H1 (cell line): Measurements from ENCODE around the gene SLC15A1. TPM values are rescaled to one million over a fixed set of nuclear protein-coding genes. Genes with fewer than 3 reads are reported as not detected.

Source experiments
- CTCF ChIA-PET: fragments of 300-600 bp; sonication (Branson Sonifier 250); formaldehyde crosslinking; loops from one replicate; lab custom pipeline; 2021; ENCODE audit not compliant: partially characterized antibody; lab: Charles Lee
- POLR2A ChIA-PET: fragments of 300-600 bp; sonication (Branson Sonifier 250); formaldehyde crosslinking; loops from one replicate; lab custom pipeline; 2021; ENCODE audit warnings: inconsistent platforms; ENCODE audit not compliant: partially characterized antibody; lab: Charles Lee
- DNase-seq, 2 experiments: peaks; one replicate each; pipeline versions ENCODE4 v3.0.0 to v3.0.0-alpha.2; 2010 to 2022; ENCODE audit warnings: low spot score in 2 of 2, low read depth in 1 of 2, mixed read lengths in 1 of 2
- FAIRE-seq: peaks from 2 replicates; lab custom pipeline; 2011; peaks lifted over from hg19 to GRCh38; lab: Jason Lieb, UNC
- H2AFZ ChIP-seq: 2 replicates; pipeline ENCODE4 v1.8.1; 2012; ENCODE audit warnings: low read length, inconsistent platforms
- H2AK5ac ChIP-seq: 2 replicates; pipeline ENCODE4 v1.6.1; 2013; ENCODE audit warnings: low read depth, low read length
- H2BK120ac ChIP-seq: replicated peaks from 2 replicates; pipeline ENCODE3; 2013; ENCODE audit warnings: low read depth, low read length, inconsistent platforms
- H2BK12ac ChIP-seq: 2 replicates; pipeline ENCODE4 v1.6.1; 2013; ENCODE audit warnings: low read depth, low read length
- H2BK15ac ChIP-seq: 2 replicates; pipeline ENCODE4 v1.6.1; 2013; ENCODE audit warnings: low read length
- H2BK20ac ChIP-seq: 2 replicates; pipeline ENCODE4 v1.6.1; 2013; ENCODE audit warnings: low read length
- H2BK5ac ChIP-seq: 2 replicates; pipeline ENCODE4 v1.6.1; 2013; ENCODE audit warnings: low read depth, low read length
- H3K14ac ChIP-seq: 2 replicates; pipeline ENCODE4 v1.6.1; 2013; ENCODE audit warnings: inconsistent platforms; ENCODE audit not compliant: insufficient read length
- H3K18ac ChIP-seq: 2 replicates; pipeline ENCODE4 v1.6.1; 2013; ENCODE audit warnings: low read length; ENCODE audit errors: extremely low read depth
- H3K23ac ChIP-seq: 2 replicates; pipeline ENCODE4 v1.6.1; 2013; ENCODE audit warnings: inconsistent platforms; ENCODE audit not compliant: insufficient read length
- H3K23me2 ChIP-seq: 2 replicates; pipeline ENCODE4 v1.6.1; 2013; ENCODE audit warnings: low read depth, low read length
- H3K27ac ChIP-seq: 2 replicates; pipeline ENCODE4 v1.6.1; 2011; ENCODE audit warnings: low read depth, low read length, inconsistent platforms
- H3K27me3 ChIP-seq, 4 experiments: replicated peaks in 1 of 4; 1 replicate in 1 of 4; 2 replicates in 3 of 4; pipeline versions ENCODE4 v1.6.1 to v1.8.1; 2011 to 2013; ENCODE audit warnings: low read length in 3 of 4, mild to moderate bottlenecking in 3 of 4, inconsistent platforms in 2 of 4, mixed read lengths in 2 of 4, moderate library complexity in 1 of 4; ENCODE audit not compliant: control insufficient read depth in 3 of 4, insufficient read depth in 3 of 4; ENCODE audit errors: extremely low read depth in 1 of 4
- H3K36me3 ChIP-seq, 4 experiments: 2 replicates each; pipeline versions ENCODE4 v1.6.1 to v1.8.1; 2011 to 2013; ENCODE audit warnings: mild to moderate bottlenecking in 4 of 4, low read length in 3 of 4, moderate library complexity in 2 of 4, control low read depth in 1 of 4, inconsistent platforms in 1 of 4; ENCODE audit not compliant: insufficient read depth in 4 of 4, control insufficient read depth in 2 of 4
- H3K4ac ChIP-seq: replicated peaks from 2 replicates; pipeline ENCODE3; 2013; ENCODE audit warnings: low read length, low read depth, mixed read lengths, inconsistent platforms; ENCODE audit not compliant: insufficient read length
- H3K4me1 ChIP-seq, 4 experiments: replicated peaks in 1 of 4; 1 replicate in 1 of 4; 2 replicates in 3 of 4; pipeline versions ENCODE4 v1.6.1 to v1.8.1; 2011 to 2013; ENCODE audit warnings: low read length in 3 of 4, inconsistent platforms in 2 of 4, mixed read lengths in 1 of 4; ENCODE audit not compliant: insufficient read depth in 4 of 4, control insufficient read depth in 3 of 4
- H3K4me2 ChIP-seq, 2 experiments: 2 replicates each; pipeline versions ENCODE4 v1.6.1 to v1.8.1; 2011 to 2013; ENCODE audit warnings: low read depth in 2 of 2, low read length in 2 of 2, control low read depth in 1 of 2, inconsistent platforms in 1 of 2, mild to moderate bottlenecking in 1 of 2; ENCODE audit not compliant: insufficient read depth in 1 of 2
- H3K4me3 ChIP-seq, 4 experiments: fragments of 200-600, 300-600 bp in 1 of 4; sonication (generic), shearing (Covaris generic), sonication (Bioruptor Twin) in 1 of 4; 2 replicates each; pipeline versions ENCODE4 v1.5.1 to v1.8.1; 2011 to 2016; ENCODE audit warnings: low read length in 4 of 4, low read depth in 3 of 4, control low read depth in 2 of 4, inconsistent platforms in 2 of 4, mild to moderate bottlenecking in 2 of 4, mixed read lengths in 1 of 4, moderate library complexity in 1 of 4; ENCODE audit not compliant: insufficient read depth in 2 of 4; ENCODE audit errors: extremely low read depth in 1 of 4
- H3K56ac ChIP-seq: replicated peaks from 2 replicates; pipeline ENCODE3; 2013; ENCODE audit warnings: low read depth, mild to moderate bottlenecking, mixed read lengths, low read length, inconsistent platforms; ENCODE audit not compliant: insufficient read length
- H3K79me1 ChIP-seq: 2 replicates; pipeline ENCODE4 v1.6.1; 2013; ENCODE audit warnings: low read depth, low read length, control low read depth
- H3K79me2 ChIP-seq, 2 experiments: 2 replicates each; pipeline versions ENCODE4 v1.6.1 to v1.8.1; 2012 to 2013; ENCODE audit warnings: low read length in 2 of 2, mild to moderate bottlenecking in 2 of 2, inconsistent platforms in 1 of 2; ENCODE audit not compliant: insufficient read depth in 2 of 2, control insufficient read depth in 1 of 2
- H3K9ac ChIP-seq, 4 experiments: replicated peaks in 1 of 4; 1 replicate in 1 of 4; 2 replicates in 3 of 4; pipeline versions ENCODE4 v1.6.1 to v1.8.1; 2011 to 2013; ENCODE audit warnings: low read depth in 3 of 4, low read length in 3 of 4, control low read depth in 2 of 4, mild to moderate bottlenecking in 2 of 4, moderate library complexity in 2 of 4, inconsistent platforms in 1 of 4; ENCODE audit errors: extremely low read depth in 1 of 4
- H3K9me3 ChIP-seq, 2 experiments: 2 replicates each; pipeline versions ENCODE4 v1.6.1 to v1.8.1; 2012 to 2013; ENCODE audit warnings: mild to moderate bottlenecking in 2 of 2, moderate library complexity in 2 of 2, control low read depth in 1 of 2, inconsistent platforms in 1 of 2, low read depth in 1 of 2, low read length in 1 of 2, mixed read lengths in 1 of 2; ENCODE audit not compliant: insufficient read depth in 2 of 2
- H4K20me1 ChIP-seq, 2 experiments: replicated peaks in 1 of 2; 2 replicates each; pipeline versions ENCODE3 to v1.8.1; 2011 to 2013; ENCODE audit warnings: inconsistent platforms in 2 of 2, low read length in 2 of 2, mild to moderate bottlenecking in 1 of 2; ENCODE audit not compliant: insufficient read depth in 2 of 2, control insufficient read depth in 1 of 2
- H4K5ac ChIP-seq: 2 replicates; pipeline ENCODE4 v1.6.1; 2013; ENCODE audit warnings: low read length, low read depth, mixed read lengths, inconsistent platforms; ENCODE audit not compliant: insufficient read length
- H4K8ac ChIP-seq: 2 replicates; pipeline ENCODE4 v1.8.0; 2013; ENCODE audit warnings: mild to moderate bottlenecking, moderate library complexity, low read length, inconsistent platforms; ENCODE audit not compliant: insufficient read depth; ENCODE audit errors: extremely low read depth
- H4K91ac ChIP-seq: replicated peaks from 2 replicates; pipeline ENCODE3; 2013; ENCODE audit warnings: low read length, mixed read lengths, inconsistent platforms; ENCODE audit not compliant: insufficient read length
- ASH2L ChIP-seq: fragments of 200-600, 300-600 bp; sonication (generic); IDR thresholded peaks from one replicate; pipeline ENCODE4 v1.7.1; 2017; ENCODE audit warnings: low read length
- EGR1 ChIP-seq: IDR thresholded peaks from 2 replicates; pipeline ENCODE4 v1.6.1; 2011; ENCODE audit warnings: low read depth, low read length, borderline replicate concordance
- GABPA ChIP-seq: IDR thresholded peaks from 2 replicates; pipeline ENCODE4 v1.6.1; 2011; ENCODE audit warnings: mild to moderate bottlenecking, low read length, moderate library complexity, borderline replicate concordance; ENCODE audit not compliant: insufficient read depth
- KDM4A ChIP-seq: IDR thresholded peaks from one replicate; pipeline ENCODE4 v1.7.1; 2012; ENCODE audit warnings: low read depth, mild to moderate bottlenecking, moderate library complexity, low read length, inconsistent platforms; ENCODE audit not compliant: severe bottlenecking
- MAFK ChIP-seq: IDR thresholded peaks from 2 replicates; pipeline ENCODE4 v1.6.1; 2012; ENCODE audit warnings: low read depth, mild to moderate bottlenecking, improper control_type of control experiment, low read length
- SP1 ChIP-seq: IDR thresholded peaks from 2 replicates; pipeline ENCODE4 v1.6.1; 2011; ENCODE audit warnings: low read depth, low read length
- SUZ12 ChIP-seq: fragments of 200-600 bp; sonication (generic); IDR thresholded peaks from 2 replicates; pipeline ENCODE4 v1.6.1; 2012; ENCODE audit warnings: mild to moderate bottlenecking, inconsistent platforms, low read length, moderate library complexity, mixed read lengths
- WGBS, 2 experiments: shearing (Covaris generic) in 1 of 2; methylation state at CpG; one replicate each; pipeline versions ENCODE4 v1.1.6 to v1.1.7; 2013 to 2015; ENCODE audit warnings: low lambda C conversion rate in 2 of 2, mixed read lengths in 2 of 2, inconsistent platforms in 1 of 2, low coverage in 1 of 2, missing lambda C conversion rate in 1 of 2; ENCODE audit not compliant: insufficient replicate concordance in 2 of 2, insufficient coverage in 1 of 2, insufficient read length in 1 of 2; ENCODE audit errors: extremely low coverage in 1 of 2, missing lambda C conversion rate in 1 of 2; 5-methylcytosine and 5-hydroxymethylcytosine counted together
- polyA plus RNA-seq, 7 experiments: library from polyadenylated mRNA; depleted of rRNA in 3 of 7; stranded (reverse) in 5 of 7; unstranded in 2 of 7; fragments of >200 nt in 5 of 7; fragments of 200-250 nt in 2 of 7; gene quantifications; 1 replicate in 5 of 7; 2 replicates in 1 of 7; 4 replicates in 1 of 7; pipeline versions ENCODE4 v1.2.1 to v1.2.3, GENCODE V29; 2011 to 2013; ENCODE audit warnings: missing spikeins in 2 of 7, mixed read lengths in 2 of 7
- total RNA-seq: library from RNA; stranded (reverse); fragmentation: NEBNext Ultra II Directional; extraction: Animal tissue kit (Norgen Biotek cat#: 25700); gene quantifications from 2 replicates; pipeline ENCODE4 v1.2.1, GENCODE V29; 2021

SLC15A1 gene
- total and polyA plus RNA-seq, 2 of the 8 experiments (the other 6 are each of a cell fraction or from before 2014, with no cell fraction given) = 1.3 to 2.4 TPM

- Histone ChIP-seq H3K36me3 (no peaks in the 10 kb centered on the region), H3K23ac (no peak overlapping the region), H3K18ac (no peak overlapping the region; the same call in 1 of the 2 replicates), H3K27me3 (peaks cover 0 to 23% (median 16%) of the 10 kb centered on the region in 4 experiments; a peak in 6 of 7 replicates), H3K4me2 (peak overlapping the region; percentile 74 to 79), H2AFZ (peak overlapping the region; percentile 18; the same call in 1 of the 2 replicates), H3K9me3 (no peaks in the 10 kb centered on the region), H4K91ac (no peak overlapping the region), H3K4me1 (peaks cover 0 to 10% (median 6%) of the 10 kb centered on the region in 4 experiments; a peak in 4 of 7 replicates), H3K4ac (no peak overlapping the region), H3K79me1 (no peaks in the 10 kb centered on the region), H3K14ac (no peak overlapping the region), H4K8ac (0 out of 2 replicates have a peak overlapping the region, but pooled peaks have one; percentile 60), H2AK5ac (no peak overlapping the region), H2BK15ac (peak overlapping the region; percentile 88; the same call in 1 of the 2 replicates), H2BK120ac (no peak overlapping the region), H3K79me2 (no peaks in the 10 kb centered on the region), H3K9ac (no peak overlapping the region), H3K56ac (no peak overlapping the region), H4K5ac (no peak overlapping the region), H4K20me1 (no peaks in the 10 kb centered on the region), H3K23me2 (peaks cover 13% of the 10 kb centered on the region; the same call in 1 of the 2 replicates), H3K27ac (no peak overlapping the region), H2BK12ac (no peak overlapping the region), H2BK20ac (no peak overlapping the region), H2BK5ac (no peak overlapping the region), H3K4me3 (peak overlapping the region; percentile 36 to 61 (median 42))
- TF ChIP-seq SP1 = no peak
- 0 out of 2 replicates have a peak, but pooled peaks have one; percentile 7 for TF ChIP-seq GABPA
- TF ChIP-seq SUZ12 = peak; percentile 57
- TF ChIP-seq EGR1 = no peak
- peak; percentile 35 for TF ChIP-seq ASH2L
- TF ChIP-seq MAFK = no peak
- peak; percentile 73 for TF ChIP-seq KDM4A
- 11% methylated on average over 15 of the region's 36 CpGs; no CpG with 5 or more reads in 1 of the 2 experiments for WGBS, 2 experiments
- CTCF ChIA-PET = interaction anchor here (1.2 to 1.4 kb wide), 5 partner anchors 10 to 99 kb away, joined by 3 to 5 read pairs (median 4); no protein-coding TSS in a partner anchor
- FAIRE-seq = no peak
- DNase-seq = peak in 1 of 2 experiments; percentile 70
- POLR2A ChIA-PET = interaction anchor here (1.1 to 2.0 kb wide), 3 partner anchors 10 to 25 kb away, joined by 3 to 8 read pairs (median 3); no protein-coding TSS in a partner anchor
Measured at GRCh38 chr13:98751861-98752466, 508 bp downstream of the SLC15A1 start.
